Mesothelial cell of epicardium (in vitro differentiated cells): ENCODE results near the gene GUCD1. TPM values are rescaled to one million over a fixed set of nuclear protein-coding genes. Genes with fewer than 3 reads are reported as not detected.

Source experiments
- DNase-seq, 2 experiments: peaks; one replicate each; pipeline ENCODE4 v3.0.0; 2021; ENCODE audit warnings: low spot score in 2 of 2; ENCODE audit not compliant: unreplicated experiment in 2 of 2
- H3K27ac Mint-ChIP-seq: 2 replicates; pipeline ENCODE4 v1.8.0; 2021; ENCODE audit warnings: mixed read lengths
- H3K27me3 Mint-ChIP-seq: 2 replicates; pipeline ENCODE4 v1.8.0; 2021; ENCODE audit warnings: low read depth, mixed read lengths
- H3K36me3 Mint-ChIP-seq: 2 replicates; pipeline ENCODE4 v1.8.0; 2021; ENCODE audit warnings: mixed read lengths
- H3K4me1 Mint-ChIP-seq: 2 replicates; pipeline ENCODE4 v1.8.0; 2021; ENCODE audit warnings: mixed read lengths
- H3K4me3 Mint-ChIP-seq: 2 replicates; pipeline ENCODE4 v1.8.0; 2021; ENCODE audit warnings: mild to moderate bottlenecking, moderate library complexity, mixed read lengths
- H3K9me3 Mint-ChIP-seq: 2 replicates; pipeline ENCODE4 v1.8.0; 2021; ENCODE audit warnings: mixed read lengths
- CTCF ChIP-seq: fragments of 200-600 bp; sonication (generic); IDR thresholded peaks from one replicate; pipeline ENCODE4 v1.5.0; 2021; ENCODE audit warnings: antibody characterized with exemption; ENCODE audit not compliant: unreplicated experiment
- total RNA-seq: library from RNA; stranded (reverse); gene quantifications from 3 replicates; pipeline ENCODE4 v1.2.1, GENCODE V29; 2021

Gene GUCD1
- total RNA-seq, 1 donor from 2014 or later, result 79.4 TPM

GRCh38 chr22:24515027-24515338 is 40.0 kb downstream of the GUCD1 start:
- H3K4me3 Mint-ChIP-seq, result no peak overlapping the region
- no peak overlapping the region for H3K27ac Mint-ChIP-seq
- DNase-seq, result no peak
- H3K4me1 Mint-ChIP-seq, result peaks cover 31% of the 10 kb centered on the region
- H3K36me3 Mint-ChIP-seq, result no peaks in the 10 kb centered on the region
- no peaks in the 10 kb centered on the region for H3K9me3 Mint-ChIP-seq
- peaks cover 4% of the 10 kb centered on the region for H3K27me3 Mint-ChIP-seq
- no peak for TF ChIP-seq CTCF

- no peaks in the 10 kb centered on the region for H3K9me3 Mint-ChIP-seq
- H3K36me3 Mint-ChIP-seq, result no peaks in the 10 kb centered on the region
- no peak overlapping the region for H3K27ac Mint-ChIP-seq
- no peak for DNase-seq
- no peak for TF ChIP-seq CTCF
- H3K4me3 Mint-ChIP-seq, result no peak overlapping the region
- peaks cover 4% of the 10 kb centered on the region for H3K27me3 Mint-ChIP-seq
- peaks cover 31% of the 10 kb centered on the region for H3K4me1 Mint-ChIP-seq
These were observed 40.5 kb downstream of the GUCD1 start for GRCh38 chr22:24514241-24515026.

- Mint-ChIP-seq H3K36me3 (no peaks in the 10 kb centered on the region), H3K9me3 (no peaks in the 10 kb centered on the region), H3K27ac (no peak overlapping the region), H3K4me1 (peaks cover 31% of the 10 kb centered on the region), H3K4me3 (no peak overlapping the region), H3K27me3 (peaks cover 4% of the 10 kb centered on the region)
- DNase-seq, result no peak
- TF ChIP-seq CTCF, result no peak
These were observed 41.3 kb downstream of the GUCD1 start for GRCh38 chr22:24513378-24514240.

GRCh38 chr22:24512043-24512442 is 42.9 kb downstream of the GUCD1 start:
- H3K4me1 Mint-ChIP-seq, result peaks cover 24% of the 10 kb centered on the region
- no peak overlapping the region for H3K4me3 Mint-ChIP-seq
- peaks cover 11% of the 10 kb centered on the region for H3K27me3 Mint-ChIP-seq
- H3K36me3 Mint-ChIP-seq, result no peaks in the 10 kb centered on the region
- no peak for TF ChIP-seq CTCF
- H3K9me3 Mint-ChIP-seq, result no peaks in the 10 kb centered on the region
- no peak for DNase-seq
- no peak overlapping the region for H3K27ac Mint-ChIP-seq

- no peak overlapping the region for H3K27ac Mint-ChIP-seq
- peaks cover 16% of the 10 kb centered on the region for H3K27me3 Mint-ChIP-seq
- TF ChIP-seq CTCF, result no peak
- no peak overlapping the region for H3K4me3 Mint-ChIP-seq
- H3K36me3 Mint-ChIP-seq, result no peaks in the 10 kb centered on the region
- H3K9me3 Mint-ChIP-seq, result no peaks in the 10 kb centered on the region
- peaks cover 16% of the 10 kb centered on the region for H3K4me1 Mint-ChIP-seq
- DNase-seq, result no peak
These were observed 44.0 kb downstream of the GUCD1 start for GRCh38 chr22:24510637-24511625.
